DMS114 treated with DMSO at 0.1 percent for 48 hours (cell line): Measurements from ENCODE around the gene ARTN.

Experiments used
- DNase-seq: peaks from one replicate; lab custom pipeline; 2025; ENCODE audit not compliant: unreplicated experiment; lab: John Stamatoyannopoulos, UW

ARTN gene

DNA sequence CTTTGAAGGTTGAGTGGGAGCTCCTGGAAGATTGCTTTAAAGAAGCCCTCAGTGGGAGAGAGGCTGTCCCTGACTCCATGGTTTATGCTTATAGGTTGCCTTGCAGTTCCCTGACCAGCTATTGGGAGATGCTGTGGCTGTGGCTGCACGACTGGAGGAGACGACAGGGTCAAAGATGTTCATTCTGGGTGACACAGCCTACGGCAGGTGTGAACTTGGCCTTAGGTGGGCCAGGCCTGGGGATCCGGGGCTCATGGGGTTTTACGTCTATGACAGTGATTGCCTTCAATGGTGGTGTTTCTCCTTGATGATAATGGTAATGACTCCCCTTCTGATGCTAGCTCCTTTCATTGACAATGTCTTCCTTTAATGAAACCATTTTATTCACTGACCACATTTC is 36.9 kb downstream of the ARTN start:
- DNase-seq: no peak

DNA sequence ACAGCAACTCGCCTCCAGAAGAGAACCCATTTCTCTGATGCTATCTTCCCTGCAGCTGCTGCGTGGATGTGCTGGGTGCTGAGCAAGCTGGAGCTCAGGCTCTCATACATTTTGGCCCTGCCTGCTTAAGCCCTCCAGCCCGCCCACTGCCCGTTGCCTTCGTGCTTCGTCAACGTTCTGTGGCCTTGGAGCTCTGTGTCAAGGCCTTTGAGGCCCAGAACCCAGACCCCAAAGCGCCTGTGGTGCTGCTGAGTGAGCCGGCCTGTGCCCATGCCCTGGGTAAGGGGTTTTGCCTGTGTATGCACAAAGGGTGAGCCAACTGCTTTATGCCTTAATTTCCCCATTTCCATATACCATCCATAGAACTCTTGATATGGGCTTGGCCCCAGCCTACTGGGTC is 37.3 kb downstream of the ARTN start:
- DNase-seq: no peak

DNA sequence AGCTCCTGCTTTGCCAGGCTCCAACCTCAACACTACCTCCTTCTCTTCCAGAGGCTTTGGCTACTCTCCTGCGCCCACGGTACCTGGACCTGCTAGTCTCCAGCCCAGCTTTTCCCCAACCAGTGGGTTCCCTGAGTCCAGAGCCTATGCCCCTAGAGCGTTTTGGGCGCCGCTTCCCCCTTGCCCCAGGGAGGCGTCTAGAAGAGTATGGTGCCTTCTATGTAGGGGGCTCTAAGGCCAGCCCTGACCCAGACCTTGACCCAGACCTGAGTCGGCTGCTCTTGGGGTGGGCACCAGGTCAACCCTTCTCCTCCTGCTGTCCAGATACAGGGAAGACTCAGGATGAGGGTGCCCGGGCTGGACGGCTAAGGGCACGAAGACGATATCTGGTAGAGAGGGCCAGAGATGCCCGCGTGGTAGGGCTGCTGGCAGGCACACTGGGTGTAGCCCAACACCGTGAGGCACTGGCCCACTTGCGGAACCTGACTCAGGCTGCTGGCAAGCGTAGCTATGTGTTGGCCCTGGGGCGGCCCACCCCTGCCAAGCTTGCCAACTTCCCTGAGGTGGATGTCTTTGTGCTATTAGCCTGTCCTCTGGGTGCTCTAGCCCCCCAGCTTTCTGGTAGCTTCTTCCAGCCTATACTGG is 37.9 kb downstream of the ARTN start:
- DNase-seq: no peak

DNA sequence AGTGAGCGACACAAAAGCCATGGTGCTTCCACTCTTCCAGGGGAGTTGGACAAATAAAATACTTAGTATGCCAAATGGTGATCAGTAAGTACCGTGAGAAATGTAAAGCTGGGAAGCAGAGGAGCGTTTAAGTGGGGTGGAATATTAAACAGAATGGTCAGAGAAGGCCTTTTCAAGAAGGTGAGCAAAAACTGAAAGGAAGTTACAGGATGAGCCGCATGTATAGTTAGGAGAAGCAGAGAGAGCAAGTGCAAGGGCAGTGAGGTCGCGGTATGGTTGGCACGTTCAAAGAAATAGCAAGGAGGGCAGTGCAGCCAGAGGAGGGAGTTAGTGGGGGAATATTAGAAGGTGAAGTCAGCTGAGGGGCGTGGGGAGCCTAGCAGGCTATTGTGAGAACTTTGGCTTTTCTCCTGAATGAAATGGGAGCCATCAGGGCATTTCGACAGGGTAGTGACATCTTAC is 40.4 kb downstream of the ARTN start:
- DNase-seq: no peak

DNA sequence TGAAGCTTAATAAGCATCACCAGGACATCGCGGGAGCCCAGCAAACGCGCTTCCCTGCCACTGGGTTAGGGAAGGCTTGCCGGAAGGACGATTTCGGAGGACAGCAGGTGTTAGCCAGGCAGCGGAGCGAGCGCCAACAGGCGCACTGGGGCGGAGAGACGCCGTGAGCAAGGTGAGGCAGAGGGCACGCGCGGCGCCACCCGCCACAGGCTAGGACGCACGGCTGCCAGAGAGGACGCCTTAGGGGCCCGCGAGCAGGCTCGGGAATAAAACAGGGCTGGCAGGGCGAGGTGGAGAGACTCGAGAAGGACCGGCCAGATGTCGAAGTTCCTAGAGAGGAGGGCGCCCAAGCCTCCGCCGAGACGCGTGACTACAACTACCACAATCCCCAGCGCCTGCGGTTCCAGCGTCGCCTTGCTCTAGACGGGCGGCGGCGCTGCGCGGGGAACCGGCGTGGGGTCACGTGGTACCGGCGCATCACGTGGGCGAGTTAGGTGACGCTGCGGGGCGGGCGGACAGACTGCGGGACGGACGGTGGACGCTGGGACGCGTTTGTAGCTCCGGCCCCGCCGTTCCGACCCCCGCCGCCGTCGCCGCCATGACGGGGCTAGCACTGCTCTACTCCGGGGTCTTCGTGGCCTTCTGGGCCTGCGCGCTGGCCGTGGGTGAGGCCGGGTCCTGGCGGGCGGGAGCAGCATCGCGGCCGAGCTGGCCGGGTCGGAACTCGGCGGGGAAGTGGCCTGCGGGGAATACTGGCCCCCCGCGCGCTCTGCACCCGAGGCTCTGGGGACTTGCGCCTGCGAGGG is 41.0 kb downstream of the ARTN start, which contains the start of gene ATP6V0B:
ATP6V0B (plus strand) TSS at position 518 of the 806 bp plus-strand sequence; CDS start at position 599, 81 bp downstream.
- peak; percentile 90 for DNase-seq

DNA sequence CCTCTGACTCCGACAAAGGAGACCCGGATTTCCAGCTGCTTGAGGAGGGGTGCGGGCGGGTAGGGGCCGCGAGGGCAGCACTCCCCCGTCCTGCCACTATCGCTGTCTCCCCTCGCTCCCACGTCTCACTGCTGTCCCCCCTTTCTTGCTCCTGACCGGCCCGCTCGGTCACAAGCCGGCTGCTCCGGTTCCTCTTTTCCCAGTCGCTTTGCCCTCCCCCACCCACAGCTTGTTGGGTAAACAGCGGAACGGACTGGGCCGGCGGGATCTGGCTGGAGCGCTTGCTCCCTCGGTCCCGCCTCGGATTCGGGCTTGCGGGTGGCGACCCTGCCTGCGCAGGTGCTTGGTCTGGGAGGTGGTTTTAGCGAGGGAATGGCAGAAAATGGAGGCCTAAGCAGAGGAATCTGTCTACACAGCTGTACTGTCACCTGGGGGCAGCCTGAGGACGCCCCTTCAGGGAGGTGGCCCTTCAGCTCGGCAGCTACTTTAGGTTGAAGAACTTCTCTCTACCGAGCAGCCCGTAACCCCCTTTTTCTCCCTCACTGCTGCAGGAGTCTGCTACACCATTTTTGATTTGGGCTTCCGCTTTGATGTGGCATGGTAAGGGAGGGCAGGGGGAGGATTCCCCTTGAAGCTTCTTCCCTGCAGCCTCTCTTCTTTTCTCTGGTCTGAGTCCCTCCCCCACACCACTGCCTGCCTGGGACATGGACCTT is 41.8 kb downstream of the ARTN start:
- no peak for DNase-seq

DNA sequence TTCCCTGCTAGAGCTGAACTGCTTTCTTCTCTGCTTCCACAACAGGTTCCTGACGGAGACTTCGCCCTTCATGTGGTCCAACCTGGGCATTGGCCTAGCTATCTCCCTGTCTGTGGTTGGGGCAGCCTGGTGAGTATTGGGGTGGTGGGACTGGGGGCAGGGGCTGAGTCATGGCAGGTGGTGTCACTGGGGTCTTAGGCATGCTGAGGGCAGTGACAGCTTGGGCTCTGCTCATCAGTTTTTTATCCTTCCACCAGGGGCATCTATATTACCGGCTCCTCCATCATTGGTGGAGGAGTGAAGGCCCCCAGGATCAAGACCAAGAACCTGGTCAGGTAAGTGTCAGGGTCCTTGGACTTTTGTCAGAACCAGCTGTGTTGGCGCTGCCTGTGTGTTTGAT is 42.4 kb downstream of the ARTN start:
- DNase-seq: no peak

DNA sequence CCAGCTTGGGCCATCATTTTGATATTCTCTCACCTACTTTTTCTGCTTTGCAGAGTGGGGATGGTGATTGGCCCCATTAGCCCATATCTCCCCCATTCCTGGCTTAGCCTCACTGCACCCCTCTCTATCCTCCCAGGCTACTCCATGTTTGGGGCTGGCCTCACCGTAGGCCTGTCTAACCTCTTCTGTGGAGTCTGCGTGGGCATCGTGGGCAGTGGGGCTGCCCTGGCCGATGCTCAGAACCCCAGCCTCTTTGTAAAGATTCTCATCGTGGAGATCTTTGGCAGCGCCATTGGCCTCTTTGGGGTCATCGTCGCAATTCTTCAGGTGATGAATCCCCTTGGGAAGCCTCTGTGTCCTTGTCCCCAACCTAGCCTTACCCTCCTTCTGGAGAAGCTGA is 43.3 kb downstream of the ARTN start:
- no peak for DNase-seq

DNA sequence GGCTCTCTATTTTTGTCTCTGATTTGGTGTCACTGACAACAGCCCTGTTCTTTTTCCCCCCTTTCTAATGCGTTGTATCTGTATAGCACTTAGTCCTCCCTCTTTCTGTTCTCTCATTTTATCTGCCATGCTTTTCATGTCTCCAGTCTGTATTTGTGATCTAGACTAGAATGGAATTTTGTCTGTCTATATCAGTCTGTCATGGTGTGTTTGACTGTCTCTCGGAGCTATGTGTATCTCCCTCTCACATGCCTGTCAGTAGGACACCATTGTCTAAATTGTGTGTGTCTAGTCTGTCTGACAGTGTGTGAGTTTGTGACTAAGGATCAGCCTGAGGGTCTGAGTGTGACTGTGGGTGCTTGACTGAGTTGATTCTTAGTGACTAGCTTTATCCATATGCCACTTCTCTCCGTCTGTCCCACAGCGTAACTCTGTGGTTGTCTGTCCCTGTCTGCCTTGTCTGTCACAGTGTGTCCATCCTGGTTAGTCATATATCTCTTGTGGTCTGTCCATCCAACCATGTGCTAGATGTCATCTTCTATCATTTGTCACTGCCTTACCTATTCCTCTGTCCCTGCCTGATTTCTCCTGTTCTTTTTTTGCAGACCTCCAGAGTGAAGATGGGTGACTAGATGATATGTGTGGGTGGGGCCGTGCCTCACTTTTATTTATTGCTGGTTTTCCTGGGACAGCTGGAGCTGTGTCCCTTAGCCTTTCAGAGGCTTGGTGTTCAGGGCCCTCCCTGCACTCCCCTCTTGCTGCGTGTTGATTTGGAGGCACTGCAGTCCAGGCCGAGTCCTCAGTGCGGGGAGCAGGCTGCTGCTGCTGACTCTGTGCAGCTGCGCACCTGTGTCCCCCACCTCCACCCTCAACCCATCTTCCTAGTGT is 44.0 kb downstream of the ARTN start:
- no peak for DNase-seq

DNA sequence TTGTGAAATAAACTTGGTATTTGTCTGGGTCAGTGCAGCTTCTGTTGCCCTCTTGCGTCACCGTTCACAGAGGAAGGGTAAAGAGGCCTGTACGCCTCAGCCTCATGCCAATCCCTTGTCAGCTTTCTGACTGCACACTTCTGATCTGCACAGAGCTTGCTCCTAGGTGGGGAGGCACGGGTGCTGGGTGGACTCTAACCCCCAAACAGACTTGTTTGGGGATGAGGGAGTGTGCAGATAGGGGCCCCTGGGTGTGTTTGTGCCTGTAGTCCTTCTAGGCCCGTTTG is 44.6 kb downstream of the ARTN start:
- no peak for DNase-seq

DNA sequence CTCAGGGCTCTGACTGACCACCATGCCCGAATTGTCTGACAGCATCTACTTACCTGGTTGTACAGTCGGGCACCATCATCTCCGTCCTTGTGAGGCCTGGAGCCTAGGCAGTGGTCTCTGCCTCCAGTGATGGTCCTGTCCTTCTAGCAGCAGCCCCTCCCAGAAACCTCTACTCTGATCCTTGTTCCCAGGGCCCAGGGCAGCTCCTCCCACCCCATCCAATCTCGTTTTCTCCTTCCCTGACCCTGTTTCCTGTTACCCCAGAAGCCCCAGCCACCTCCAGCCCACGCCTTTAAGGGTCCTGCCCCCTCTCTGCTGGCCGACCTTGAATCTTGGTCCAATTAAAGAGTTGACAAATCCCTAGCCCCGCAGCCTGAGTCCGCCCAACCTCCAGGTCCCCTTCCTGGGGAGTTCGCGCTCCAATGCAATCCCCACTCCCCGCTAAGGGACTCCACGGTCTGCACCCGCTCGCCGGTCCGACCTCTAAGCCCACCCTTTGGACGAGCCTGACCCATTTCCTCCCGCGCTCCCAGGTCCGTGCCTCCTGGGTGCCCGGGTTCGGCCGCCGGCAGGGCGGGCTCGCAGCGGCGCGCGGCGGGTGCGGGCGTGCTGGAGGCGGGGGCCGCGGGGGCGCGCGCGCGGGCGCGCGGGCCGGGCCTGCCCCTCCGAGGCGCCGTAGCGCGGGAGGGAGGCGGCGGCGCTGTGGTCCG is 45.1 kb downstream of the ARTN start, which contains the start of gene B4GALT2:
B4GALT2 (plus strand) TSS at position 660 of the 710 bp plus-strand sequence. CDS start 1,951 bp downstream, outside the sequence.
- DNase-seq: no peak

DNA sequence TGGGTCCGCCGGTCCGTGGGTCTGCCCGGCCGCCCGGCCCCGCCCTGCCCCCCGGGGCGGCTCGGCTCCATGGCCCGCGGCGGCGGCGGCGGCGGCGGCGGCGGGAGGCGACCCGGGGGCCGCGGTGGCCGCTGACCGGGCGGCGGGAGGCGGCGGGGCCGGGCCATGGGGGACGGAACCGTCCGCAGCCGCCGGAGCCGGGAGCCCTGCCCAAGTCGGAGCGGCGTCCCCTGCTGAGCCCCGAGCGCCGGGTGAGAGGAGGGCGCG is 45.6 kb downstream of the ARTN start:
- DNase-seq: no peak

DNA sequence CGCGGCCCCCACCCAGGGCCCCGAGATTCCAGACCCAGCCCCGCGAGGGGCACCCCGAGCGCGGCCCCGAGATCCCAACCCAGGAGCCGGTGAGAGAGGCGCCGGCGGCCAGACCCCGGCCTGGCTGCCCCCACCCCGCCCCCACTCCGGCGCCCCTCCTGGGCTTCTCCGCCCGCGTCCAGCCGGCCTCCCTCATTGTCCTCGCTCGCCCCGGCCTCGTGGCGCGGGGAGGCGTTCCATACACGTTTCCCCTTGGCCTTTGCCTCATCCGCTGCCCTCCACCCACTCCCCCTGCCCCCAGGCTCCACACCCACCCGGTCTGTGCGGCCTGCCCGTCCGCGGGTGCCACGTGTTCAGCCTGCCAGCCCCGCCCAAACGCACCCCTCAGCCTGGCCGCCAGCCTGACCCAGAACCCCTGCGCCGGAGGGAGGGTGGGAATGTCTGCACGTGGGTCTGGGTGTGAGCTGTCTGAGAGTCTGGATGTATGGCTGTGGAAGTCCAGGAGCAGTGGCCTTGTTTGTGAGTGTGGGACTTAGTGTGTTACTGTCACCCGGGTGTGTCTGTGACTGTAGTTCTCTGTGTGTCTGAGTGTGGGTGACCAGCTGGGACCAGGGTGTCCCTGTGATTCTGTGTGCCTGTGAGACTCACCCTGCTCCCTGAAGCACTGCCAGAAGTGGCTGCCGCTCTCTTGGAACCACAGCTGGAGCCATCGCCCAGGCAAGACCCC is 46.1 kb downstream of the ARTN start:
- DNase-seq: no peak

DNA sequence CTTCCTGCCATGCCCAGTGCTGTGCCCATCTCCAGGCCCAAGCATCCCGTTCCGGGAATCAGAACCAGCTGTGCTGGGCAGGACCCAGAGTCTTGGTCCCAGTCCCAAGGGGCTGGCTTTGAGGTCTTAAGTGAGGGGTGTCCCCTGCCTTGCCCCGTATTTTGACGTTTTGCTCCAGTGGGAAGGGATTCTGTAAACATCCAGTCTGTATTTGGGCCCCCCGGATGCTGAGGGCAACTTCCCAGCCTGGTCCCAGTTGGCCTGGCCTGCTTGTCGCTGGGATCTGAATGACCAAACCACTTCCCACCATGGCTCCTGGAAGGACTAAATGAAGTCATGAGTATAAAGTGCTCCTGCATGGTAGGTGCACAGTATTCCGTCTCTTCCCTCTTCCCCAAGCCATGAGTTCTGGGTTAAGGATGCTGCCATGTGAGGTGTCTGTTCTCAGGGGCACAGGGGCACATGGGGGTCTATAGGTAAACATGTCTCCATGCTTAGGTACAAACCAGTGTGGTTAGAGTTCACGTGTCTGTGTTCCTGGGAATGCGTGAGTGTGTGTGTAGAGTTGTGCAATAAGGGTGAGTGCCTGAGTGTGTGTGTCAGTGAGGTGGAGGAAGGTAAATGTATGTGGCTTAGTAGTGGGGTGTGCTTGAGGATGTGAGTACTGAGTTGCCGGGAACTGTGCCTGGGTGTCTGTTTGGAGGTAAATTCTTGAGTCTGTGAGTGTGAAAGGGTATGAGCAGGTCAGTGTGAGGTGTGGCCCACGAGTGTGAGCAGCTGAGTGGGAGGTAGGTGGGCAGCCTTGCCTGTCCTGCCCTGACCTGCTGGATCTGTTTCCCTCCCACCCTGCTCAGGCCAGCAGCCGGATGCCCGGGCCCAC is 46.9 kb downstream of the ARTN start:
- no peak for DNase-seq

DNA sequence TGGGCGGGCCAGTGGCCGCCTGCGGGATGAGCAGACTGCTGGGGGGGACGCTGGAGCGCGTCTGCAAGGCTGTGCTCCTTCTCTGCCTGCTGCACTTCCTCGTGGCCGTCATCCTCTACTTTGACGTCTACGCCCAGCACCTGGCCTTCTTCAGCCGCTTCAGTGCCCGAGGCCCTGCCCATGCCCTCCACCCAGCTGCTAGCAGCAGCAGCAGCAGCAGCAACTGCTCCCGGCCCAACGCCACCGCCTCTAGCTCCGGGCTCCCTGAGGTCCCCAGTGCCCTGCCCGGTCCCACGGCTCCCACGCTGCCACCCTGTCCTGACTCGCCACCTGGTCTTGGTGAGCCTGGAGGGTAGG is 47.5 kb downstream of the ARTN start:
- DNase-seq: no peak

DNA sequence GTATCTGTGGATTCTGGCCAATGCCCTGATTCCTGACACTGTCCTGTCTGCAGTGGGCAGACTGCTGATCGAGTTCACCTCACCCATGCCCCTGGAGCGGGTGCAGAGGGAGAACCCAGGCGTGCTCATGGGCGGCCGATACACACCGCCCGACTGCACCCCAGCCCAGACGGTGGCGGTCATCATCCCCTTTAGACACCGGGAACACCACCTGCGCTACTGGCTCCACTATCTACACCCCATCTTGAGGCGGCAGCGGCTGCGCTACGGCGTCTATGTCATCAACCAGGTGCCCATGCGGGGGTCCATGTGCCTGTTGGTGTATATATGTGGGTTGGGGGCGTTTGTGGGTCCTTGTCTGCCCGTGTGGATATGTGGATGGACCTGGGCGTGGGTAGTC is 48.0 kb downstream of the ARTN start:
- no peak for DNase-seq

DNA sequence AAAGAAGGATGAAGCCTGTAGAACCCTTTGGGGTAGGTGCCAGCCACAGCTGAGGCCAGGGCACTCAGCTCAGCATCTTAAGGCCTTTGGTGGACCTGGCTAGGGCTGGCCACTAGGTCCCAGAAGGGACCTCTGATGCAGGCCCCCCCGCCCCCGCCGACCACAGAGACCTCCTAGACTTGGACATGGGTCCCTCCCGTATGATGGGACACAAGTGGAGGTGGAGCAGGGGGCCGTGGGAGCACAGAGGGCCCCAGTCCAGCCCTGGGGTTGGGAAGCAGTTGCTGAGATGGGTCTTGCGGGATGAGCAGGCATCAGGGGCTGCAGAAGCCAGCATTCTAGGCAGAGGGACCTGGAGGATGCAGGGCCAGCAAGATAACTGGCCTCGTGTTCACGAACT is 48.6 kb downstream of the ARTN start:
- no peak for DNase-seq

DNA sequence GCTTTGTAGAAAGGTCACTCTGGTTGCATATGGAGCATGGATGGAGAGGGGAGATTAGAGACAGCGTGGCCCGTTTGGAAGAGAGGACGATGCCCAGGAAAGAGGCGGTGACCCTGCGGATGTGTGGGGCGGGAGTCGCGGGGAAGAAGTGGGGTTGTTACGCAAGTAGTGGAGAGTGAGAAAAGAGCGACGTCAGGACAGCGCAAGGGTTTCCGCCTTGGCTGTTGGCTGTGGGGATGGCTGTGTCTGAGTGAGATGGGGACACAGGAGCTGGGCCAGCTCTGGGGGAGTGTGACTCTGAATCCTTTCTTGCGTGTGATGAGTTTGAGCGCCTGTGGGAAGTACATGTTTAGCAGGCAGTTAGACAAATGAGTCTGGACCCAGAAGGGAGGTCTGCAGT is 49.2 kb downstream of the ARTN start:
- DNase-seq: no peak

DNA sequence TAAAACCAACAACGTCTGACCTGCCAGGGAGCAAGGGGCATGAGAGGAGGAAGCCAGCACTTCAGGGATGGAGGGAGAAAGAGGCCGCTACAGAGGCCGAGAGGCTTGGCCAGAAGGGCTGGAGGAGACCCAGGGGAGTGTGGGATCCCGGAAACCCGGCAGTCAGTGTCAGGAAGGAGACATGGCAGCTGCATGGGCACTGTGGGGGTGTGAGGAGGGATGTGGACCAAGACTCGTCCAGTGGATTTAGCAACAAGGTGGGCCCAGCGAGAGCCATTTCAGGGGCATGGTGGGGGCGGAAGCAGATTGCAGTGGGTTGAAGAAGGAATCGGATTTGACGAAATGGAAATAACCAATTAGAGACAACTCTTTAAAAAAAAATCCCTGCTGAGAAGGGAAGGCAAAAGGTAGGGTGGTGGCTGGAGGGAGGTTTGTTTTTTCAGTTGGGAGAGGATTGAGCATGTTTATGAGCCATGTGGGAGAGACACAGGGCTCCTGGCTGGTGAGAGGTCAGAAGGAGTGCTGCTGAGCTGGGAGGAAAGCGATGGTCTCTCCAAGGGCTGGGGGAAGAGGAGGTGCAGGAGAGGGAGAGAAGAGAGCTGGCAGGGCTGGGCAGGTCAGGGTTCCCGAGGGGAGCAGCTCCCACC is 49.8 kb downstream of the ARTN start:
- DNase-seq: no peak
